ENCODE results near the gene ENOX1. TPM values are rescaled to one million over a fixed set of nuclear protein-coding genes. Genes with fewer than 3 reads are reported as not detected.
"Not testable (repeated sequence)": the region's sequence is repeated elsewhere in the genome, so short reads cannot be mapped to it uniquely, and the experiment has no call there.

Gene ENOX1
- total RNA-seq, 1 experiment from 2014 or later: not detected

DNA sequence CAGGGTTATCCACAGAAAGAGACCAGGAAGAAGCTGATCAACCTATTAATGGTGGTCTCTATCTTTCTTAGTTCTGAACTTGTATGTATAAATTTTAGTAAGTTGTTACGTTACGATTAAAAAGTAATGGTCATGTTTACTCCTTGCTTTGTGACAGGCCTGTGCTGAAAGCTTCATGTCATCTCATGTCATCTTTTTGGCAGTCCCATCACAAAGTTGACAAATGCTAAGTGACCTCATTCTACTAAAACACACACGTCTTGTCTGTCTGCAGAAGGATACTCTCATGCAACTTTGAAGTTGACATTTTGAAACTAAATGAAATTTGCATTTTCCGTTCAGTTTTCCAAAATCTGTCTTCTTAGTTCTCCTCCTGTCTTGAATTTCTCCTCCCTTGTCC, 417.5 kb downstream of the ENOX1 start:
- in situ Hi-C loops (cut with HindIII; ENCODE audit: low pct_unique_long_range_greater_than_20kb, low sequenced_read_pairs): no loop called here

DNA sequence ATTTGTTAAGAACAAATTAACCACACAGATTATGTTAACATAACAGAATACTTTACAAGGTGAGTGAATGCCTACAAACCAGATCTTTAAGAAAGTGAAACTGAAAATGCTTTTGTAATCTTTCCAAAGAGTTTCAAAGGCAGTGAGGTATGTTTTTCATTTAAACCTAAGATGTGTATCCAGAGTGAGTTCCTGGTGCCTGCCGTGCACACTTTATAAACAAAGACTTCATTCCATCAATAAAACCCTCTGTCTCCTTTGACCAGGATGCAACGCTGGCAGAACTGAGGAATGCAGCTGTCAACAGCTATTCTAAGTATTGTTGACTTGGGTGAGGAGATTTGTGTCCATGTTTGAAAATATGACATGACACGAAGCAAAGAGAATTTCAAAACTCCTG, 418.8 kb downstream of the ENOX1 start:
- DNase-seq (ENCODE audit: low read depth): no peak

More for the DNA sequence above, 417.5 kb downstream of the ENOX1 start:
- no peak for DNase-seq (ENCODE audit: low read depth)

DNA sequence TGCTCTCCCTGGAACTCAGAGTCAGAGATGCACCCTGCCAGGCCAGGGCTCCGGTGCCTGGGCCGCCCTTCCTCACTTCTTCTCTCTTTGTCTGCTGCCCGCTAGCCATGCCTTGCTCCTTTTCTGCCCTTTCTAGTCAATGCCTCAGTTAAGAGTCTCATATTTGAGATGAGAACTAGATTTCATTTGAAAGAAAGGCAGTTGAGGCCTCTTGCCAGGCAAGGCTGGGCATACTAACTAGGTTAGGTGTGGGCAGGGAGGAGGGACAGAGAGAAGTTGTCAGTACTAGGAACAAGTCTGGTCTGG, 421.8 kb downstream of the ENOX1 start:
- no peak for DNase-seq (ENCODE audit: low read depth)
- in situ Hi-C loops (cut with HindIII; ENCODE audit: low pct_unique_long_range_greater_than_20kb, low sequenced_read_pairs): no loop called here

More for the DNA sequence above, 418.8 kb downstream of the ENOX1 start:
- in situ Hi-C loops (cut with HindIII; ENCODE audit: low pct_unique_long_range_greater_than_20kb, low sequenced_read_pairs): no loop called here

DNA sequence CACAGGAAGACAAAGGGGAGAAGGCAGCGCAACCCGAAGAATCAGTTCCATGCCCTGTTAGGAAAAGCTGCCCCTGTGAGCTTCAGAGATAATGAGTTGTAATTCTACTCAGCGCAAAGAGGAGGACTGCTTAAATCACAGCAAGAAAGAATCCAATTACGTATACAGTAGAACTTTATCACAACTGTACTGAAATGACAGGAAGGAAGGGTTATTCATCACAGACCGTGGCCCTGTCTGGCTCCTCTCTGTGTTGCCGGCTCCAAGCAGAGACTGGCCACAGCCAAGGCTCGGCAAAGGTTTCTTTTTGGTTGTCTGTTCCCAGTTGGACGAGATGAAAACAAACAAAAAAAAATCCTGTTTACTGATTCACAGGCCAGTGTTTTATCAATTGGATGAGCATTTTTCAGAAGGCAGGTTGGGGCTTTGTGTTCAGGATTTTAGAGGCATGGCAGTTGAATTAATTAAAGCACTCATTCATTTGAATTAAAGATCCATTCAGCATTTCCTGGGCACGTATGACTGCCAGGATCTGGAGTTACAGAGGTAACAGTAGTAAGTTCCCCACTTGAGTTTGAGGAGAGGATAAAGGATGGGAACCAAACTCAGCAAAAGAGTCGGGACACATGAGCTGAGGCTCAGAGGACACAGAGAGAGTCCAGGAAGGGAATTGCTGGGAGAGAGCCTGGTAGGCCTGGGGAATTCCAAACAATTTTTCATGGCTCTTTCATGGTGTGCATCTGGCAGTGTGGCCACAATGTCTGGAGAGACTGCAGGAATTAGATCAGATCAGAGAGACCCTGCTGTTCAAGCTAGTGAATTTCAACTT, 422.3 kb downstream of the ENOX1 start:
- no peak for DNase-seq (ENCODE audit: low read depth)
- in situ Hi-C loops (cut with HindIII; ENCODE audit: low pct_unique_long_range_greater_than_20kb, low sequenced_read_pairs): no loop called here

DNA sequence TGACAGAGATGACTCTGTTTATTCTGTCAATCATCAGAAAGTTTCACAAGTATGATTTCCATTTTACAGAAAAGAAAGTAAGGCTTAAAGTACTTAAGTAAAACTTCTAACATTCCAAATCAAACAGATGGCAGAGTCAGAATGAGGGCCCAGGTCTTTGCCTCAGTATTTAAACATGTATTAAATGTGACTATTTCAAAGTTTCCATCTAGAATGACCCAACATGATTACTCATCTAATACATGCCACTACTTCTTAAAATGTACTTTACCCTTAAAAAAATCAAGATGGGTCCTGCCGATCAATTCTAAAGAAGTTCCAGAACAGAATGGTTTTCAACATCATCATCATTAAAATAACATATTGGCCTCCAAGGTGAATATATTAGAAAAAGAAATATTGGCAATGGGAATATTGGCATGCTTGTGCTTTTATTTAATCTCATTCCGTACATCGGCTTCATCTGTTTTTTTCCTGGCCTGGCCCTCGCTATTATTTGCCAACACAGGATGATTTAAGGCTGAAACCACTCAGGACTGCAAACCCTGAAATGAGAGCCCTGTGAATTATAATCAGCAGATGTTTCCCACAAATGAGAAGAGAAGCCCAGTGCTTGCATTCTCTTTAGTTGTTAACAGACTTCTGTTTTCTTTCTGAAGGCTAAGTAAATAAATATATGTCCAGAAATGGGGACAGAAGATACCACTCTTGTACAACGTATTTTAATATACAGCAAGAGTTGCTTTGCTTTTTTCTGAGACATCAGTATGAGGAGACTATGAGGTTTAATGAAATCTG, 423.4 kb downstream of the ENOX1 start:
- in situ Hi-C loops (cut with HindIII; ENCODE audit: low pct_unique_long_range_greater_than_20kb, low sequenced_read_pairs): no loop called here
- no peak for DNase-seq (ENCODE audit: low read depth)

DNA sequence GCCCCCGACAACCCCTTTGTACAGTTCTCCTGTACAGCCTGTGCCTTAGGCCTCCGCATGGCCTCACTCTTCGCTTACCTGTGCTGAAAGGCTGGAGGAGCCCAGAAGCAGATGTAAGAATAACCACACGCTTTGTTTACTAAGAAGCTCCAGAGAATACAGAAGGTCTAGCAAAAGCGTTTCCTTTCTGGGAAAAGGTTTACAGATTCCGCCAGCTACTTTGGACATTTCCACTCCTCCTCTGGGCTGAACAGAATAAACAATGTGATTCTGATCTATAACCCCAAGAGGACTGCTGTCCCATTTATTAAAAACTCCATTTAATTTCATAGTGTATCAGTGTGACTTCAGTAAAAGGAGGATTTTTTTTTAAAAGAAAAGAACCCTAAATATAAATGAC, 424.2 kb downstream of the ENOX1 start:
- in situ Hi-C loops (cut with HindIII; ENCODE audit: low pct_unique_long_range_greater_than_20kb, low sequenced_read_pairs): no loop called here
- no peak for DNase-seq (ENCODE audit: low read depth)

DNA sequence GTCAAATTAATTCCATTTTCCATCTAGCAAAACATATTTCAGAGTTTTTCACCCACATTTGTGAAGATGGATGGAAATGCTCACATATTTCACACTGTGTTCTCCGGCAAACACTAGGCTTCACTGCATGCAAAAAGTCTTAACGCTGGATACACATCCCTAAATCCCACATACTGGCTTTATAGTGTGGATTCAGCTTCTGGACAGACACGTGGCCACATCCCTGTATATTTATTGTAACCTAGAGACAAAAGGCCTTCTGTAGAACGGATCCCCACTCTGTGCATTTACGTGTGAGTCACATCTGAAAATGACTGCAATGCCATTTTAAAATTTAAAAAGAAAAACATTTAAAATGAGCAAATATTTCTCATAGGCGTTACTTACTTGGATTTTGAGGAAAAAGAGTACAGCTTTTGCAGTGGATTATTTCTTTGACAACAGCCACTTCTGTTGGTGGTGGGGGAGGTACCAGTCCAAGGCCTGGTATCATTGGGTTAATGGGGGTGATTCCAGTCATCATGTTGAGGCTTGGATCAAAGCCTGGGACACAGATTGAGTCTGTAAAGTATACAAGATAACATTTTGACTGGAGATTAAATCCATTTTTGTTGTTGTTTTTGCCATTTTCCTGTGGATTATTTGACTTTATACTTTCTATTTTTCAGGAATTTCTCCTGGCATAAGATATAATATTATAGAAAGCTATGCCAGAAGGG, 425.7 kb downstream of the ENOX1 start:
- DNase-seq (ENCODE audit: low read depth): no peak
- in situ Hi-C loops (cut with HindIII; ENCODE audit: low pct_unique_long_range_greater_than_20kb, low sequenced_read_pairs): no loop called here

DNA sequence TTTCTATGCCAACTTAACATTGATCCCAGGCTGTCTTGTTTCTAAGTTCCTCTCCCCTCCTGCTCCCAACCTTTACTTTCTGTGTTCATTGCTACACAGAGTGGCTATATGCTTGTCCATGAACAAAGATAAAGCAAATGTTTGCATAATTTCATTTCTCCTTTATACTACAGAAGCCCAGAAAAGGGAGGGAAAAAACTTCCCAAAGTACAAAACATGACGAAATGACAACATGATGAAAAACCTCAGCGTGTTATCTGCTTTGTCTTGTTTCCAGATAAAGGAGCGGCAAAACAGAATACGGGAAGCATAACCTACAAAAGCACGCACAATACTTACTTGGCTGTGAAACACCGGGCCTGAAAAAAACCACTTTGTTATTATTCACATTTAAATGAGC, 426.6 kb downstream of the ENOX1 start:
- DNase-seq (ENCODE audit: low read depth): no peak
- in situ Hi-C loops (cut with HindIII; ENCODE audit: low pct_unique_long_range_greater_than_20kb, low sequenced_read_pairs): no loop called here

DNA sequence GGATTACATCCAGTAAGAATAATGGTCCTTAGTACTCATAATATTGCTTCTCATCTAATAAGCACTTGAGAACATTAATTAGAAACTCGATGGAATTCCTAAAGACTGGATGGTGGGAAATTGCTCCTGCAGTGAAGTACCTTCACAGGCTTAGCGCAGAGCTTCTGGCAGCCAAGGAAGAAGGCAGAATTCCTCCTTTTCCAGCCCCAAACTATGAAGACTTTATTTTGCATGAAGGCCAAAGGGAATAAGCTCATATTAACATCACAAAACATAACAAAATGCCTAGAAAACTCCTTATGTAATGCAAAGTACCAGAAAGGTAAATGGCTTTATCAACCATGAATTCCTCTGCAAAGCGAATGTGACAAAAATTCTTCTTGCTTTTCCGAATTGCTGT, 427.2 kb downstream of the ENOX1 start:
- DNase-seq (ENCODE audit: low read depth): no peak
- in situ Hi-C loops (cut with HindIII; ENCODE audit: low pct_unique_long_range_greater_than_20kb, low sequenced_read_pairs): no loop called here

DNA sequence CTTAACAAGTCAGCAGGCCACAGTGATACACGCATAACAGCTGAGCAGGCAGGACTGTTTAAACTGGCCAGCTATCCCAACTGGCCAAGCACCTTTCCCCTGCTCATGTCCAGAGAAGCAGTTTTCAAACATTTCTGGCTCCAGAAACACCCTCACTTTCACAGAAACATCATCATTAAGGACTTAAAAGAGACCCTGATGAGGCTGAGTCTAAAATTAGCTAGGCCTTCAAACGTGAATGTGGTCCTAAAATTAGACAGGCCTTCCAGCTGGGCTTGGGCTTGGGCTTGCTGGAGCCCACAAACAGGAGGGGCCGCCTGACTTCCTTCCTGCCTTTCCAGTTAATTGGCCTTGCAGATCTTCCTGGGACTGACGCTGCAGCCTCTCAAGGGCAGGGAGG, 429.2 kb downstream of the ENOX1 start:
- in situ Hi-C loops (cut with HindIII; ENCODE audit: low pct_unique_long_range_greater_than_20kb, low sequenced_read_pairs): no loop called here

DNA sequence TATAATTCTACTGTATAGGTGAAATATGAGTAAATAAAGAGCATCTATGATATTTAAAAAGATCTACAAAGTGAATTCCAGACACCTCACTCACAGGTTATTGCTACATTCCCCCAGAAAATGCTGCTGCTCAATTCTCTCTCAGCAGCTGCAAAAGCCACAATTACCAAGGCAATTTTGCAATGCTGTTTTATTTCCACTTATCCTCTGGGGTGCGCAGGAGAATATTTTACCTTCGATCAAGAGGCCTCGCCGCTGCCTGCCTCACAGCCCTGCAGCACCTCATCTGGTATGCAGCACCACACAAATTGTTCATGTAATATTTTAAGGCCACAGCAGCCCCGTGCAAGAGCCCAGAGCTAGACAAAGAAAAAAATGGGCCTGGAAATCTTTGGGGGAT, 430.2 kb downstream of the ENOX1 start:
- in situ Hi-C loops (cut with HindIII; ENCODE audit: low pct_unique_long_range_greater_than_20kb, low sequenced_read_pairs): no loop called here

More for the DNA sequence above, 429.2 kb downstream of the ENOX1 start:
- DNase-seq (ENCODE audit: low read depth): no peak

DNA sequence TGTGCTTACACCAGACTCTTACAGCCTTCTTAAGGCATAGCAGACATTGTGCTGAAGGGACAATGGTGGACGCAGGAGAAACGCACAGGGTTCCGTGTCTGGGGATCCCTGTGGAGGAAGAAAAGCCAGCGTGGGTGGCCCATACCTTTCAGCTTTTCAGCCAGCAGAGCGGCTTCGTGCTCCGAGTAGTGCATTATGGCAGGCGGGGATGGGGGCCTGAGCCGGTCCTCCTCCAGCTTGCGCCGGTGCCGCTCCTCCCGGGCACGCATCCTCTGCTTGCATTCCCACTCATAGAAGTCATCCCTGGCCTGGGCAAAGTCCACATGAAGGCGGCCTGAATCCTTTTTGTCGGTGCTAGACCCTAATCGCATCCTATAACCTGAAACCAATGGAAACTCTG, 431.0 kb downstream of the ENOX1 start:
- no peak for DNase-seq (ENCODE audit: low read depth)
- in situ Hi-C loops (cut with HindIII; ENCODE audit: low pct_unique_long_range_greater_than_20kb, low sequenced_read_pairs): no loop called here

More for the DNA sequence above, 430.2 kb downstream of the ENOX1 start:
- no peak for DNase-seq (ENCODE audit: low read depth)

DNA sequence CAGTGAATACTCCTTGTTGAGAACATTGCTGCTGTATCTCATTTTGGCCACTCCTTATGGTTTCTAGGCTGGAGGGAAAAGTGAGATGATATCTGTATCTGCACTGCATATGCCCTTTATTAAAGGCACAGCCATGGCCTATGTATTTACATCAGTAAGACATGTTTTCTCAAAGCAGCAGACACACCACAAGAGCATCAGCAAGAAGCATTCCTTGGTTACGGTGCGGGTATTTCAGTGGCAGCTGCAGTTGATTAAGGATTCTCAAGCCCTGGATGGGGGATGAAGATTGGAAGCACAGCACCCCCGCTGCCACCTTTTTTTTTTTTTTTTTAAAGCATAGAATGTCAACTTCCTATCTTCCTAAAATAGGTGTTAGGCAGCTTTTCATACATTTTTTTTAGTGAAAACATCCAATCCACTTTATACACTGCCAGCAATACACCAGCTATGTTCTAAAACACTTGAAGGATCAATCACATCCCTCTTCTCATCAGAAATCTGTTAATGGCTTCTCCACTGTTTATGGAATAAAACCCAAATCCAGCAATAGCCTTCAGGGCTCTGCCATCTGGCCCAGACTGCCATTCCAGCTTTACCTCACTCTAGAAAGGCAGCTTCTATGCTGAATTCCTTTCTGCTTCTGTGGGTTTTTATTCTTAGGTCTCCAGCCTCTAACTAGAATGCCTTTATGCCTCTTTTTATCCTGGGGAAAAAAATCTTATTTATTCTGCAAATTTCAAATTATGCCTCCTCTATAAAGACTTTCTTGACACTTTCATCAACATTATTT, 432.4 kb downstream of the ENOX1 start:
- in situ Hi-C loops (cut with HindIII; ENCODE audit: low pct_unique_long_range_greater_than_20kb, low sequenced_read_pairs): no loop called here

DNA sequence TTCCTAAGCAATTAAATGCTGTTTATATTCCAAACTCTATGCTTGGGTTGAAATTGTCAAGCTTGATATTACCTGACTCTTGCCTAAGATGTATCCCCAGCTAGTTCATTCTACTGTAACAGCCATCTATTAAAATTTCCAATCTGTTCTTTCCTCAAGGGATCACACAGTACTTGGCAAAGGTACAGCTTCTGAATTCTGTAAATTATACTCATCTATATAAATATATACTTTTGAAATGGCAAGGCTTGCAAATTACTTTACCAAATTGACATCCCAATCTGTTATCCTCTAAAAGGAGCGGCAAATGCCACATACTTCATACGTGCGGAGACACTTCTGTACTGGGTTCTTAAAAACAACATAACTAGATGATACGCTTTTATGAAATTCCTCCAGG, 433.1 kb downstream of the ENOX1 start:
- in situ Hi-C loops (cut with HindIII; ENCODE audit: low pct_unique_long_range_greater_than_20kb, low sequenced_read_pairs): no loop called here
- DNase-seq (ENCODE audit: low read depth): no peak

More for the DNA sequence above, 432.4 kb downstream of the ENOX1 start:
- DNase-seq (ENCODE audit: low read depth): no peak

DNA sequence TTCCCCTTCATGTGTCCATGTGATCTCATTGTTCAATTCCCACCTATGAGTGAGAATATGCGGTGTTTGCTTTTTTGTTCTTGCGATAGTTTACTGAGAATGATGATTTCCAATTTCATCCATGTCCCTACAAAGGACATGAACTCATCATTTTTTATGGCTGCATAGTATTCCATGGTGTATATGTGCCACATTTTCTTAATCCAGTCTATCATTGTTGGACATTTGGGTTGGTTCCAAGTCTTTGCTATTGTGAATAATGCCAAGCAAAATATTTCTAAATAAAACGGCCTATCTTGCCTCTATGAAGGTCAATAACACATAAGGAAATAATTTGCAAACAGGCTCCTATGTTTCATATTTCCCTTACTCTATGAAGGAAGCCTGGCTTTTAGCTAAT, 435.2 kb downstream of the ENOX1 start:
- DNase-seq (ENCODE audit: low read depth); in situ Hi-C loops (cut with HindIII; ENCODE audit: low pct_unique_long_range_greater_than_20kb, low sequenced_read_pairs): not testable (repeated sequence)

DNA sequence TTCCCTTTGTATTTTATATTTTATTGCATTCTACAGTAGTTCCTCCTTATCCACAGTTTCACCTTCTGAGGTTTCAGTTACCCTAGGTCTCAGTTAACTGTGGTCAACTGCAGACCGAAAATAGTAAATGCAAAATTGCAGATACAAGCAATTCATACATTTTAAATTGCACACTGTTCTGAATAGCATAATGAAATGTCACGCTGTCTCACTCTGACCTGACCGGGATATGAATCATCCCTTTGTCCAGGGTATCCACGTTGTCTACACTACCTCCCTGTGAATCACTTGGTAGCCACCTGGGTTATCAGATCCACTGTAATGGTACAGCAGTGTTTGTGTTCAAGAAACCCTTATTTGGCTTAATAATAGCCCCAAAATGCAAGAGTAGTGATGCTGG, 438.4 kb downstream of the ENOX1 start:
- in situ Hi-C loops (cut with HindIII; ENCODE audit: low pct_unique_long_range_greater_than_20kb, low sequenced_read_pairs): no loop called here
- no peak for DNase-seq (ENCODE audit: low read depth)

DNA sequence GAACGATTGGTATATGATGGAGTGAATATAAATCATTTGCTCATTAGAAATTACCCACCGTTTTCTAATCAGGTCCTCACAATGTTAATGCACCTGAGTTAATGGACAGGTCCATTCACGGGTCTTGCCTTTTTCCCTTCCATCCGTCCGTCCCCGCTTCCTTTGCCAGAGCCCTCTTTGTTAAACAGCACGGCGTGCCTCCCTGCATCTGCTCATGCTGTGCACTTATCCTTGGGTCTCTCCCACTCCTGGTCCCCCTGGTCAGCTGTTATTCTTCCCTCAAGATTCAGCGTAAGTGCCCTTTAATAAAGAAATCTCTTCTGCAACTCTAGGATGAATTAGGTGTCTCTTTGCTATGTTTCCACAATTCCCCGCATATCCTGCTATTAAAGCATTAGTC, 438.9 kb downstream of the ENOX1 start:
- DNase-seq (ENCODE audit: low read depth): no peak
- in situ Hi-C loops (cut with HindIII; ENCODE audit: low pct_unique_long_range_greater_than_20kb, low sequenced_read_pairs): no loop called here

DNA sequence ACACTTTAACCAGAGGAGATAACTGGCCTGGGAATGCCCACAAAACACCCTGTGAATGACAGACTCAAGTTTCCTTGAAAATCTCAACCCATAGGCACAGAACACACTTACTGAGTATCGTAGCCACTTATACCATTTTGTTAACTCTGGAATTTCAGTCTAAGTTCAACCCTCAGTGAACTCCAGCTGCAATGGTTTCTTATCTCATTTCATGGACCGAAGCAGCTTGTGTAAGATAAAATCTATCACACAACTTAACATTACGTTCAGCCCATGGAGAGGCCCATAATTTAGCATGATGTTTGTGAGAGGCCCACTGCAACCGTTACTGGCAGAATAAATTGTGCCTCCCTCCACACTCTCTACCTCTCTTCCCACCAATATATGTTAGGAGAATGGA, 440.3 kb downstream of the ENOX1 start:
- DNase-seq (ENCODE audit: low read depth): no peak
- in situ Hi-C loops (cut with HindIII; ENCODE audit: low pct_unique_long_range_greater_than_20kb, low sequenced_read_pairs): no loop called here
